Lower leg skin (tissue), 3 donors: ENCODE data around the gene PLCH1.
"Not testable (repeated sequence)": the region's sequence is repeated elsewhere in the genome, so short reads cannot be mapped to it uniquely, and the experiment has no call there.

ENCODE experiments used
- CTCF ChIP-seq, 3 donors: fragments of 450-650 bp; IDR thresholded peaks; one replicate each; pipeline ENCODE4 v1.5.1; 2016; ENCODE audit warnings: antibody characterized with exemption in 3 of 3, mild to moderate bottlenecking in 3 of 3, moderate library complexity in 2 of 3
- POLR2A ChIP-seq, 2 donors: fragments of 450-650 bp; IDR thresholded peaks; one replicate each; pipeline ENCODE4 v1.6.1; 2016 to 2017; ENCODE audit warnings: antibody characterized with exemption in 2 of 2, mild to moderate bottlenecking in 1 of 2, moderate library complexity in 1 of 2

- TF ChIP-seq CTCF, POLR2A (IDR thresholded peaks at IDR 0.05): not testable (repeated sequence)
These were observed 106.4 kb downstream of the PLCH1 start for GRCh38 chr3:155638461-155638860.
